Endodermal cell (in vitro differentiated cells): ENCODE data around the gene CRACDL. TPM values are rescaled to one million over a fixed set of nuclear protein-coding genes. Genes with fewer than 3 reads are reported as not detected.

ENCODE experiments used
- DNase-seq: peaks from one replicate; pipeline ENCODE4 v3.0.0-alpha.2; 2017
- H3K27ac ChIP-seq: 2 replicates; pipeline ENCODE4 v1.5.1; 2013; ENCODE audit warnings: mild to moderate bottlenecking, low read depth, low read length, moderate library complexity
- H3K27me3 ChIP-seq: 2 replicates; pipeline ENCODE4 v1.6.1; 2013; ENCODE audit warnings: mild to moderate bottlenecking, low read length, moderate library complexity; ENCODE audit not compliant: insufficient read depth, control insufficient read depth, poor library complexity, severe bottlenecking
- H3K36me3 ChIP-seq: 2 replicates; pipeline ENCODE4 v1.7.0; 2013; ENCODE audit warnings: mild to moderate bottlenecking, low read length, moderate library complexity; ENCODE audit not compliant: control insufficient read depth, insufficient read depth
- H3K4me1 ChIP-seq: one replicate; pipeline ENCODE4 v1.7.0; 2013; ENCODE audit warnings: low read length; ENCODE audit not compliant: control insufficient read depth, insufficient read depth
- H3K4me3 ChIP-seq: 2 replicates; pipeline ENCODE4 v1.5.1; 2013; ENCODE audit warnings: mild to moderate bottlenecking, low read length, moderate library complexity
- H3K9ac ChIP-seq: 2 replicates; pipeline ENCODE4 v1.6.1; 2013; ENCODE audit warnings: mild to moderate bottlenecking, low read length, moderate library complexity; ENCODE audit not compliant: poor library complexity, severe bottlenecking; ENCODE audit errors: extremely low read depth
- H3K9me3 ChIP-seq: 2 replicates; pipeline ENCODE4 v1.6.1; 2013; ENCODE audit warnings: mild to moderate bottlenecking, low read length, moderate library complexity; ENCODE audit not compliant: control insufficient read depth
- H3K27ac Mint-ChIP-seq: 2 replicates; pipeline ENCODE4 v1.8.0; 2020; ENCODE audit warnings: mixed read lengths
- H3K27me3 Mint-ChIP-seq: 2 replicates; pipeline ENCODE4 v1.8.0; 2021; ENCODE audit warnings: mild to moderate bottlenecking, mixed read lengths; ENCODE audit not compliant: insufficient read depth
- H3K36me3 Mint-ChIP-seq: 2 replicates; pipeline ENCODE4 v1.8.0; 2020; ENCODE audit warnings: low read depth, mixed read lengths
- H3K4me1 Mint-ChIP-seq: 2 replicates; pipeline ENCODE4 v1.8.0; 2020; ENCODE audit warnings: mixed read lengths
- H3K4me3 Mint-ChIP-seq: 2 replicates; pipeline ENCODE4 v1.8.0; 2020; ENCODE audit warnings: mild to moderate bottlenecking, moderate library complexity, mixed read lengths
- H3K9me3 Mint-ChIP-seq: 2 replicates; pipeline ENCODE4 v1.8.0; 2020; ENCODE audit warnings: mild to moderate bottlenecking, mixed read lengths
- WGBS, 2 experiments: methylation state at CpG; one replicate each; pipeline versions ENCODE4 v1.1.5 to v1.1.7; 2013; ENCODE audit warnings: missing lambda C conversion rate in 2 of 2, mixed read lengths in 1 of 2; ENCODE audit not compliant: insufficient coverage in 1 of 2, insufficient read length in 1 of 2; 5-methylcytosine and 5-hydroxymethylcytosine counted together
- total RNA-seq, 2 donors: library from RNA; stranded (reverse); fragmentation: NEBNext Ultra II Directional in 1 of 2; extraction: Animal tissue kit (Norgen Biotek cat#: 25700) in 1 of 2; gene quantifications; 2 replicates in 1 of 2; 3 replicates in 1 of 2; pipeline ENCODE4 v1.2.1, GENCODE V29; 2021
- TF ChIP-seq, protein P1 (sequence below): fragments of 200-600 bp; sonication (generic); conservative IDR thresholded peaks from 2 replicates; pipeline ENCODE4 v1.5.0; 2021; ENCODE audit warnings: antibody characterized with exemption, mild to moderate bottlenecking

CRACDL gene
- total RNA-seq, 2 donors from 2014 or later = 0.26 to 0.31 TPM

DNA sequence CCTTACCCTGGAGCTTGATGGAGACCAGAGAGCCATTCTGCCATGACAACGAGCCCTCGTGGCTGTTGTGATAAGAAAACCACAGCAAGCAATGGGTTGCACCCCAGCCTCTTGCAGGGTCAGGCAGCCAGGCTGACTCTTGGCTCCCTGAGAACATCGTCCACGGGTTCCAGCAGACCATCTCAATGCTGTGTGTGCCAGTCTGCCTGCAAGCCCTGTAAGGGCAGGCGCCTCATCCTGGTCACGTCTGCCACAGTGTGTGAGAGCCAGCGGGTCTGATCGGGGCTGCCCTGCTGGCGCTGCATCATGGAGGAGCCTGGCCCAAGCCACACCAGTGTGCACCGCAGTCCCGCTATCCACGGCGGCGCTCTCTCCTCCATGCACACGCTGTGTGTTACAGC is 134.1 kb downstream of the CRACDL start:
- DNase-seq = no peak
- Mint-ChIP-seq H3K9me3 (no peaks in the 10 kb centered on the region), H3K4me1 (peaks cover 7% of the 10 kb centered on the region), H3K36me3 (no peaks in the 10 kb centered on the region), H3K27ac (no peak overlapping the region), H3K27me3 (peaks cover 17% of the 10 kb centered on the region), H3K4me3 (no peak overlapping the region)
- Histone ChIP-seq H3K36me3 (no peaks in the 10 kb centered on the region), H3K4me3 (no peak overlapping the region), H3K9ac (no peak overlapping the region), H3K27me3 (peaks cover 6% of the 10 kb centered on the region), H3K4me1 (no peaks in the 10 kb centered on the region), H3K27ac (no peak overlapping the region), H3K9me3 (no peaks in the 10 kb centered on the region)
- TF ChIP-seq, protein P1, sequence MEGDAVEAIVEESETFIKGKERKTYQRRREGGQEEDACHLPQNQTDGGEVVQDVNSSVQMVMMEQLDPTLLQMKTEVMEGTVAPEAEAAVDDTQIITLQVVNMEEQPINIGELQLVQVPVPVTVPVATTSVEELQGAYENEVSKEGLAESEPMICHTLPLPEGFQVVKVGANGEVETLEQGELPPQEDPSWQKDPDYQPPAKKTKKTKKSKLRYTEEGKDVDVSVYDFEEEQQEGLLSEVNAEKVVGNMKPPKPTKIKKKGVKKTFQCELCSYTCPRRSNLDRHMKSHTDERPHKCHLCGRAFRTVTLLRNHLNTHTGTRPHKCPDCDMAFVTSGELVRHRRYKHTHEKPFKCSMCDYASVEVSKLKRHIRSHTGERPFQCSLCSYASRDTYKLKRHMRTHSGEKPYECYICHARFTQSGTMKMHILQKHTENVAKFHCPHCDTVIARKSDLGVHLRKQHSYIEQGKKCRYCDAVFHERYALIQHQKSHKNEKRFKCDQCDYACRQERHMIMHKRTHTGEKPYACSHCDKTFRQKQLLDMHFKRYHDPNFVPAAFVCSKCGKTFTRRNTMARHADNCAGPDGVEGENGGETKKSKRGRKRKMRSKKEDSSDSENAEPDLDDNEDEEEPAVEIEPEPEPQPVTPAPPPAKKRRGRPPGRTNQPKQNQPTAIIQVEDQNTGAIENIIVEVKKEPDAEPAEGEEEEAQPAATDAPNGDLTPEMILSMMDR = no peak
- 92 to 94% methylated on average over 7 to 15 of the region's 15 CpGs for WGBS, 2 experiments

DNA sequence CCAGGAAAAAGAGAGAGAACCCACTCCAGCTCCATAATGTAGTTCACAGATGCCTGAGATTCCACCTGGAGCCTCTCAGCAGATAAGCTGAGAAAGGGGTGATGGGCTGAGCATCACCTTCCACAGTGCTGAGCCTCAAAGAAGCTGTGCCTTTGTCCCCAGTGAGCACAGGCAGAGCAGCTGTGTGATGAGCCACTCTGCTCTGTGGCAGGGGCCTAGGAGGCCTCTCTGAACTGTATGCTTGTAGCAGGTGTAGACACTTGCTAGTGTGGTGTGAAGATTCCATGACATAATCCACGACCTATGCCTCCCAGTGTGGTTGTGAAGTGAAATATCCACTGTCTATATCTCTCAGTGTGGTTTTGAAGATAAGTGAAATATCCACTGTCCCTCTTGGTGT is 134.7 kb downstream of the CRACDL start:
- peaks cover 7% of the 10 kb centered on the region for H3K4me1 Mint-ChIP-seq
- WGBS, 2 experiments = 87% methylated on average over 1 of the region's 1 CpG; no CpG with 5 or more reads in 1 of the 2 experiments
- peaks cover 6% of the 10 kb centered on the region for H3K27me3 ChIP-seq
- H3K36me3 Mint-ChIP-seq = no peaks in the 10 kb centered on the region
- no peaks in the 10 kb centered on the region for H3K9me3 ChIP-seq
- H3K27me3 Mint-ChIP-seq = peaks cover 17% of the 10 kb centered on the region
- H3K4me3 ChIP-seq = no peak overlapping the region
- no peak overlapping the region for H3K4me3 Mint-ChIP-seq
- no peak for DNase-seq
- no peak overlapping the region for H3K27ac ChIP-seq
- no peaks in the 10 kb centered on the region for H3K9me3 Mint-ChIP-seq
- H3K36me3 ChIP-seq = no peaks in the 10 kb centered on the region
- H3K9ac ChIP-seq = no peak overlapping the region
- H3K4me1 ChIP-seq = no peaks in the 10 kb centered on the region
- H3K27ac Mint-ChIP-seq = no peak overlapping the region
- TF ChIP-seq, protein P1 = no peak

DNA sequence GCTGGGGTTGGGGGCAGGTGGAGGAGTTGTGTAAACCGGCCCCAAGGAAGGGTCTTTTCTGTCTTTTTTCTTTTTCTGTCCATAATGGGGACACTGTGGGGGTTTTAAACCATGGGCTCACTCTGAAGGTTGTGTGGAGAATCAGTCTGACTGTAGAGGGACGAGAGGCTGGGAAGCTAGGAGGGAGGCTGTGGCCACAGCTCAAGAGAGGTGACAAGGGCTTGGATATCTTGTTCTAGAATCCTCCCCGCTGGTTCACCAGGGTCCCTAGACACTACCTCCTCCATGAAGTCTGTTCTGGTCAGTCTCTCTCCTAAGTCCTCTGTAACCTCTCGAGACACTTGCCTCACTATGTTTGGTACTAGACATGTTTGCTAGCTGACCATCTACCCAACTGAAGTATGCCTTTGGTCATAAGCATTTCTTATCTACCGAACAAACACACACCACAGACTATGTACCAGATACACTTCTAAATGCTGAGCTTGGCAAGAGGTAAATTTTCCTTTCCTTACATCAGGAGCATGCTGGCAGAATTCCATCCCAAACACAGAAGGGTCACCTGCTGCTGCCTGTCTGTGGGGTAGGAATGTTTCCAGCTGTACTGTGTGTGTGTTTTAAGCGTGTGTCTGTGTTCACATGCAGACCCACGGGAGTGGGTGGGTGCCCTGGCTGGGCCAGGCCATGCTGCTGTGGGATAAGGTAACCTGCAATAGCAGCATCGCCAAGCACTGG is 135.5 kb downstream of the CRACDL start:
- Histone ChIP-seq H3K27ac (no peak overlapping the region), H3K36me3 (no peaks in the 10 kb centered on the region), H3K4me1 (no peaks in the 10 kb centered on the region), H3K9me3 (no peaks in the 10 kb centered on the region), H3K9ac (no peak overlapping the region), H3K4me3 (no peak overlapping the region), H3K27me3 (peaks cover 6% of the 10 kb centered on the region)
- no peak overlapping the region for H3K27ac Mint-ChIP-seq
- DNase-seq = no peak
- H3K4me1 Mint-ChIP-seq = no peaks in the 10 kb centered on the region
- H3K4me3 Mint-ChIP-seq = no peak overlapping the region
- no peaks in the 10 kb centered on the region for H3K36me3 Mint-ChIP-seq
- H3K9me3 Mint-ChIP-seq = no peaks in the 10 kb centered on the region
- TF ChIP-seq, protein P1 = no peak
- WGBS, 2 experiments = 91 to 100% methylated on average over 4 to 8 of the region's 8 CpGs
- peaks cover 17% of the 10 kb centered on the region for H3K27me3 Mint-ChIP-seq
